Colon (tissue), 2 donors: ENCODE data around the gene SLC25A18.

ENCODE experiments used
- FAIRE-seq: peaks from 2 replicates; lab custom pipeline; 2012; peaks lifted over from hg19 to GRCh38; lab: Jason Lieb, UNC
- donor health status: control.
- donor health status: control.

The SLC25A18 gene

DNA sequence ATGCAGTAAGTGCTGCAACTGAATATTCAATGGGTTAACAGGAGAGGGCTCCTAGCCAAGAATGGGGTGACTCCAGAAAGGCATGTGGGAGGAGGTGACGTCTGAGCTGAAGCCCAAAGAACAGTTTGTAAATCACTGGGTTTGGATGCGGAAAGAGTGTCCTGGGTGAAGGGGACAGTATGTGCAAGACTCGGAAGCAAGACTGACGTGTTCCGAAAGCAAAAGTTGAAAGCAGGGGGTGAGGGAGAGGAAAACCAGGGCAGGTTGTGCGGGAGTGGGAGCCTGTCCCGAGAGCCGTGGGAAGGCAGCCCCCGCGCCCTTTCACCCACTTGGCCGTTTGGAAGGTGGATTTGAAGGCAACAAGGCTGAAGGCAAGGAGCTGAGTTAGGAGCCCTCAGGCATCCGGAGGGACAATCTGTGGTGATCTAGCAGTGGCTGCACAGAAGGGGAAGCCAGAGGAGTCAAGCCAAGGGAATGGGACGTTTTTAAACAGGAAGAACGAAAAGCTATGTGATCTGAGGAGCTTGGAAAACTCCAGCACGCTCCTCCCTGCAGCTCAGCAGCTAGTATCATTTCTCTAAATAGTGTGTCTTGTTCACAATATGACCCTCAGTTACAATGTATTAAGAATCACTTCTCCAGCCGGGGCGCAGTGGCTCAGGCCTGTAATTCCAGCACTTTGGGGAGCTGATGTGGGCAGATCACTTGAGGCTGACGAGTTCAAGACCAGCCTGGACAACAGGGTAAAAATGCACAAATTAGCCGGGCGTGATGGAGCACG is 7.7 kb downstream of the SLC25A18 start:
- FAIRE-seq, result no peak

DNA sequence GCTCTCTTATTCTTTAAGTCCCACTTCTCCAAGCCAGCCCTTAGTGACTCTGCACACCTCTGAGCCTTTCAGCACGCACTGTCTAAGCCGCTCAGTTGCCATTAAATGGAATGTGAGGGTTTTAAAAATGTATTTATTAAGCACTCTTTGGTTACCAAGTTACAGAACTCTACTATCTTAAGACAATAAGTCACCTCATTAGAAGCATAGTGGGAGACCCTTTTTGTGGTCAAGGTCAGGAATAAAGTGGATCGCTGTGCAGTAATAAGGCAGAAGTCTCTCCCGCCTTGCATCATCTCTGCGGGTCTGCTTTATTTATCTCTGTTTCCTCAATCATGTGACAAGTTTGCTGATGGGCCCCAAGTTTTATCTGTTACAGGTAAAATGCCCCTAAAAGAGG is 11.9 kb downstream of the SLC25A18 start:
- FAIRE-seq, result no peak

DNA sequence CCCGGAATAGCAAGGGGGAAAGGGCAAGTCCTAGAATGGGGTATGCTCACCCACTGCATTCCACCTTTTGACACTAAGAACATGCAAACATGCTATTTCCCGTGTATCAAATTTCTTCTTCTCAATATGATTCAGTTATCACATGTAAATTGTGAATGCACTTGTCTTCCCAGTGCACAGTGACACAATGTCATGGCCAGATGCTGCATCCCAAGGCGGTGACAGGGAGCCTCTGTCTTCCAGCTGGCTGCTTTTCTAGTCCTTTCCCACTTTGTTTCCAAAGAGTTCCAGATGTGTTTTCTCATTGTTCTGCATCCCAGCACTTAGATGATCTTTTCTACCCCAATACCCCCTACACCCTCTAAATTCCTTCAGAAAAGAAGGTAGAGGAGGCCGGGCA is 12.4 kb downstream of the SLC25A18 start:
- FAIRE-seq, result no peak

DNA sequence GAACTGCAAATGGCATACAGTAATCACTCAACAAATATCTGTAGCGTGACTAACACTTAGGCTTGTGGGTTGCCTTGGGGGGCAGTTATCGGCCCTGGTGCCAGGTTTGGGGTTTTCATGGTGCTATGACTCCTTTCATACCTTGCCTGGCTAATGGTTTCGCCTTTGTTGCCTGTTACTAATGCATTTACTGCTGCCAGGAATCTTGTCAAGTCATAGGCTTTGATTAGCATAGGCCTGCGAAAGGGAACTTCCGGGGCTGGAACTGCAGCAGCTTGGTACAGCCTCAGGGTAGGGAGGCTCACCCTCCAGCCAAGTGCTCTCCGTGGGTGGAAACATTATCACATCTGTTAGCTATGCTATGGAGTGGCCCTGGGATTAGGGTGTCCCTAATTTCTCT is 13.2 kb downstream of the SLC25A18 start:
- FAIRE-seq, result no peak

DNA sequence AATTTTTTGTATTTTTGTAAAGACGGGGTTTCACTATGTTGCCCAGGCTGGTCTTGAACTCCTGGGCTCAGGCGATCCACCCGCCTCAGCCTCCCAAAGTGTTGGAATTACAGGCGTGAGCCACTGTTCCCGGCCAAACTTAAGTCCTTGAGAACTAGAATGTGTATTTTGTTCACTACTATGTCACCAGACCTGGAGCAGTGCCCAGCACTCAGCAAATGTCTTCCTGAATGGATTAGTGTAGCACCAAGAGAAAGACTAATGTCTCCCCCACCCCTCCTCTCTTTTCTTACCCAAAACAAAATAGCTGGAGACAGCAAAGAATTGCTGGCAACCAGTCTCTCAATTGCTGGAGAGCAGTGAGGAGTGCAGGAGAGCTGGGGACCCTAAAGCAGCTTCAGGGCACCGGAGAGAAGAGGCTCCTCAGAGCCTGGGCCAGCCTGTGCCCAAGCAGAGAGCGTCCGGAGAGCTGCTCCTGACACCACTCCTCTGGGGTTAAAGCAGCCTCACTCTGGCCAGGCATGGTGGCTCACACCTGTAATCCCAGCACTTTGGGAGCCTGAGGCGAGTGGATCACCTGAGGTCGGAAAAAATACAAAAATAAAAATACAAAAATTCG is 14.9 kb downstream of the SLC25A18 start:
- no peak for FAIRE-seq

DNA sequence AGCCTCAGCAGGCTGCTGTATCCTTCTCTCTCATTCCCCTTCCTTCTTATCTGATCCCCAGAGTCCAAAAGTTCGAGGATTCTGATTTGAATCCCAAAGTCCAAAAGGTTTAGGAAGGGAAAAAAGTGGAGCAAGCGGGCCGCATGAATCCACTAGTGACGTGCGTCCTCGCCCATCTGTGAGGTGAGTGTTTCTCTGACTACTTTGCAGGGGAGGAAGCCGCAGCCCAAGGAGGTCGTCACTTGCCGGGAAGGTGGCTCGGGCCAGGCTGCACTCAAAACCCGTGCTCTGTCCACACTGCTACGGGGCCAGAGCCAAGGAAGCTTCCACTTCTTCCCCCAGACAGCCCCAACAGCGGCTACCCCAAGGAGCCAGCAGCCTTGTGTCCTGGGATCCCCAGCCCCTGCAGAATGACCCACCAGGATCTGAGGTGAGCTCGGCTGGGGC is 16.3 kb downstream of the SLC25A18 start:
- FAIRE-seq, result no peak

DNA sequence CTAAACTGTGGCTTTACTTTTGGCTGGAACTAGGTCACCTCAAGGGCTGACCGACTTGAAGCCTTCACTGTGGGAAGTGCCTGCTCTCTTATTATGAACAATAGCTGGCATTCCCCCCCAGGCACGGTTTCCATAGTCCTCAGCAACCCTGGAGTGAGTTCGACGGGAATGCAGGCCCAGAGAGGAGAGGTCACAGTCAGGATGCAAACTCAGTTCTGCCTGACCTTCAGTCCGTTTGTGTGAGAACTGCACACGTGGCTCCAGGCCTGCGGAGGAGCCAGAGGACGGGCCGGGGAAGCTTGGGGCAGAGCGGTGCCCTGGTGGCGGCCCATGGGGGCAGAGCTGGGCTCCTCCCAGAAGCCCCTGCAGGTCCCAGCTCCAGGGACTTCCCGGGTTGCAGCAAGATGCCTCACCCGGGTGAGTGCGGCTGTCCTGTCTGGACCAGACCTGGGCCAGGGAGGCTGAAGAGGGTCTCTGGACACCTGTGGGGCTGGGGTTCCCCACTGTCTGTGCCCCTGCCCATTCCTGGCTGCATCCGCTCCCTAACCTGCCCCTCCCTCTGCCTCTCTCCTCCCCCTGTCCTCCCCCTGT is 17.2 kb downstream of the SLC25A18 start:
- FAIRE-seq, result no peak

DNA sequence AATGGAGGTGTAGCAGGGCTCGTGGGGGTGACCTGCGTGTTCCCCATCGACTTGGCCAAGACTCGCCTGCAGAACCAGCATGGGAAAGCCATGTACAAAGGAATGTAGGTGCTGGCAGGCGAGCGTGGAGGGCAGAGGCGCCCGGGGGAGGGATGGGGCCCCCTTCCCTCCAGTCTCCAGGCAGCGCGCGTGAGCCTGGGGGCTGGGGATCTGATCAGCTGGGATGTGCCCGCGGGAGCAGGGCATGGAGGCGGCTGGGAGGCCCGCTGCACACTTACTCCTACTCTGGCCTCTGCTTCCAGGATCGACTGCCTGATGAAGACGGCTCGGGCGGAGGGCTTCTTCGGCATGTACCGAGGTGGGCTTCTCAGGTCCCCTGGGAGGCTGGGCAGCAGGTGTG is 17.8 kb downstream of the SLC25A18 start:
- FAIRE-seq, result no peak

DNA sequence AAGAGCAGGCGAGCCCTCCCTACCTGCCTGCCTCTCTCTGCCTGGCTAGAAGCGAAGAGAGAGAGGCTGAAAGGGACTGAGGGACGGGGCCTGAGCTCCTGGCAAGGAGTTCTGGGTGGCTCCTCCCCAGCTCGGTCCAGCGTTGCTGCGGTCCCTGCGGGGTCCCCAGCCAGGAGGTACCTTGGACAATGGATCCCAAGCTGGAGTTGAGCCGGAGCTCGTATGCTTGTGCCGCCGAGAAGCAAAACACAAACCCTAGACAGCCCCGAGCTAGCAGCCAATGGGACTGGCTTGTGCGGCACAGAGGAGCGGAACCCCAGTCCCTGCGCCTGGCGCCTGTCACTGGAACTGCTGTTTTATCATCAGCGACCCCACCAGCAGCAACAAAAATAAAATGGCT is 18.3 kb downstream of the SLC25A18 start:
- FAIRE-seq, result no peak

DNA sequence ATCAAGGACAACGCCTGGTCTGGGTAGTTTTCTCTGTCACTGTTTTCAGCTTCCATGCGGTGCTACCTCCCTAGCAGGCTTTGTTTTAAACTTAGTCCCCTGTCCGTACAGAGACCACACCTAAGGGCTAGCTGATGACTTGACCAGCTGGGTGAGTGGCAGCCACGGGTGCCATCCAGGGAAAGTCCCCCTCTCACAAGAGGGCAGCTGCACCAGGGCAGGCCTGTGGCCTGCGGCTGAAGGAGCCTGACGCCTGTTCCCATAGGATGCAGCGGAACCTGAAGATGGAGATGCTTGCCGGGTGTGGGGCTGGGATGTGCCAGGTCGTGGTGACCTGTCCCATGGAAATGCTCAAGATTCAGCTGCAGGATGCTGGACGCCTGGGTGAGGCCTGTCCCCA is 19.9 kb downstream of the SLC25A18 start:
- FAIRE-seq, result no peak

DNA sequence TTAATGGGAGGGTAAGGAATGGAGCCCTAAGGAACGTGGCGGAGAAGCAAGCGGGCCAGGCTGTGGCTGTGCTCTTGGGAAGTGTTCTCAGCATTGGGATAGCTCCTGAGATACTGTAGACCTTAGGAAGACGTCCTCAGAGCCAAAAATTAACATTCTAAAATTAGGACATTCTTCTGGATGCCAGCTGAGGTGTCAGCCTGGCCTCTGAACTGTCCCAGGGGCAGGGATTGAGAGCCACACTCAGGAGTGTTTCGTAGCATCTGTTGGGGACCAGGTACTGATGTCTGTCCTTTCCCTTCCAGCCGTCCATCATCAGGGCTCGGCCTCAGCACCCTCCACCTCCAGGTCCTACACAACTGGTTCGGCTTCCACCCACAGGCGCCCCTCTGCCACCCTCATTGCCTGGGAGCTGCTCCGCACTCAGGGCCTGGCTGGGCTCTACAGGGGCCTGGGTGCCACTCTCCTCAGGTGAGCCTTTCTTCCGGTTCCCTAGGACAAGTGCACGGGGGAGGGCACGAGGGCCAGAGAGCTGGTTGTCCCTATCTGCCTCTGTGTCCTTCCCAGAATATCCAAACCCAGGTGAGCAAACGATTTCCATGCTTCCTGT is 23.6 kb downstream of the SLC25A18 start:
- no peak for FAIRE-seq

DNA sequence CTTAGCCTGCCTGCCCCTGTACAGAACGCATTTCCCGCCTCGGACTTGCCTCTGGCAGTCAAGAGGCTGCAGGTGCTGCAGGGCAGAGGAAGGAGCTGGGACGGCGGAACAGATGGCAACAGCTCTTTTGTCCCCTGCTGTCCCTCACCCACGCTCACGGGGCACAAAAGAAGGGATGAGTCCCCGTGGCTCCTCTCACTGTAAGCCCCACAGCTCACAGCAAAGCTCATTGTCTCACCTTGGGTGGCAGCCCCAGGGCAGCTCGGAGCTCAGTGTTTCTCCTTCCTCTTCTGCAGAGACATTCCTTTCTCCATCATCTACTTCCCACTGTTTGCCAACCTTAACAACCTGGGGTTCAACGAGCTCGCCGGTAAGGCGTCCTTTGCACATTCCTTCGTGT is 24.3 kb downstream of the SLC25A18 start:
- no peak for FAIRE-seq

DNA sequence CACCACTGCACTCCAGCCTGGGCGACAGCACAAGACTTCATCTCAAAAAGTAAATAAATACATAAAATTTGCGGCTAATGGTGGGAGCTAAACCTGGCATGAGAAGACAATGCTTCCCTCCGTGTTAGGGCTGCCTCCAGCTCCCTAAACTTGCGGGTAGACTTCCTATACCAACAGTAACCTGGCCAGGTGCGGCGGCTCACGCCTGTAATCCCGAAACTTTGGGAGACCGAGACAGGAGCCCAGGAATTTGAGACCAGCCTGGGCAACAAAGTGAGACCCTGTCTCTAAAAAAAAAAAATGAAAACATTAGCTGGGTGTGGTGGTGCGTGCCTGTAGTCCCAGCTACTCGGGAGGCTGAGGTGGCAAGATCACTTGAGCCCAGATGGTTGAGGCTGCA is 25.3 kb downstream of the SLC25A18 start:
- FAIRE-seq, result no peak

DNA sequence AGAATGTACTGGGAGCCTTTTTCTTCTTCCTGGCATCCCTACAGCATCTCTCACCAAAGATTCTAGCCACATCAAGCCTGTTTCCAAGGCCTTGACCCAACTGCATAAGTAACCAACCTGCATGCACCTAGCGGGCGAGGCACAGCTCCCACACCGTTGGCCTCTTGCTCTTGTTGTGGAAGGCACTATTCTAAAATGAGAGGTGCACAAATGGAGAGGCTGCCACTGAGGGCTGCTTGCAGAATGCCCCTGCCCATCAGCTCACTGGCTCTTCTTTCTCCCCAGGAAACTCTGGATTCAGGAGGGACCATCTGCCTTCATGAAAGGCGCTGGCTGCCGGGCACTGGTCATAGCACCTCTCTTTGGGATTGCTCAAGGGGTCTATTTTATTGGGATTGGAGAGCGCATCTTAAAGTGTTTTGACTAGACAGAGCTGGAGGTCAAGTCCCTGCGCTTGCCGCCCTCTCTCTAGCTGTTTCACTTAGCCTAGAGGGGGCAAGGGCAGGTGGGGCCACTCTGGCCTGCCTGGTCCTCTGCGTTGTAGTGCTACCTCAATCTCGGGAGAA is 26.6 kb downstream of the SLC25A18 start:
- FAIRE-seq, result no peak

DNA sequence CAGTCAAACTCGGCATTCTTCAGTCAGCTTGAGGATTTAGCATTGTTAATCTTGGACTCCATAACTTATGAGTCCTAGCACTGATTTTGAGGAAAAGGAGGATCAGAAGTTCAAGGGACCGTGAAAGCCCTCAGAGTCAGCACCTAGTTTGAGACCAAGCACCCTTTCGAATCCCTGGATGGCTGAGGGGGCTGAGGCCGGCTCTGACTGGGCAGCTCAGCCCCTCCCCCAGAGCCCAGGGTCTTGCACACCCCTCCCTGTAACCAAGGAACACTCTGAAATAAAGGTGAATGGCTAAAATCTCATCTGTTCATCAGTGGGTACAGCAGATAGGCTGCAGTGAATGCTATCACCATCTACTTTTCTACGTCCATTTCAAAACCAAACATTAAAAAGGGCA is 27.3 kb downstream of the SLC25A18 start:
- FAIRE-seq, result no peak

DNA sequence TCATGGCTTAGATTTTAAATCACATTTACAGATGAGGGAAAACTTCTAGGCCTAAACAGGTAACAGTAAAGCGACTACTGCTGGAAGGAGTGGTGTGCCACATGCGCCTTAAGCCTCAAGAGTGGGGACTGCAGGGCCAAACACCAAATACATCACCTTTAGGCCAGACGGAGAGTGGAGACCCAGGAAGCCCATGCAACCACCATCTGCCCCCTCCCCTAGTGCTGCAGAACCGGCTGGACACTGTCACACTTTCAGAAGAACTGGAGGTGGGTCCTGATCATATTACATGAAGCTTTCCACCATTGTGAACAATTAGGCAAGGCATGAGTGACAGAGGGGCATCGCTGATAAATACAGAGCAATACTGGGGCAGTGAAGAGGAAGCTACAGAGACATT is 28.9 kb downstream of the SLC25A18 start:
- FAIRE-seq, result no peak

DNA sequence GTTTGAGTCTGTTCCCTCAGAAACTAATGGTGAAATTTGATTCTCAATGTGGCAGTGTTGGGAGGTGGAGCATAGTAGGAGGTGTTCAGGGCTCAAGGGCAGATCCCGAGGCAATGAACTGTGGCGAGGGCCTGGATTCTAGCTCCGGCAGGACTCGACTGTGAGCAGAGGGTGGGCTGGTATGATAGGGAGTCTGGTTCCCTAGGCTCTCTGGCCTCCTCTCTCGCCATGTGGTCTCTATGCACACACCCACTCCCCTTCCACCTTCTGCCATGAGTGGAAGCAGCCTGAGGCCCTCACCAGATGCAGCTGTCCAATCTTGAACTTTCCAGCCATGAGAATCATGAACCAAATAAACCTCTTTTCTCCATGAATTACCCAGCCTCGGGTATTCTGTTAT is 32.9 kb downstream of the SLC25A18 start:
- no peak for FAIRE-seq

DNA sequence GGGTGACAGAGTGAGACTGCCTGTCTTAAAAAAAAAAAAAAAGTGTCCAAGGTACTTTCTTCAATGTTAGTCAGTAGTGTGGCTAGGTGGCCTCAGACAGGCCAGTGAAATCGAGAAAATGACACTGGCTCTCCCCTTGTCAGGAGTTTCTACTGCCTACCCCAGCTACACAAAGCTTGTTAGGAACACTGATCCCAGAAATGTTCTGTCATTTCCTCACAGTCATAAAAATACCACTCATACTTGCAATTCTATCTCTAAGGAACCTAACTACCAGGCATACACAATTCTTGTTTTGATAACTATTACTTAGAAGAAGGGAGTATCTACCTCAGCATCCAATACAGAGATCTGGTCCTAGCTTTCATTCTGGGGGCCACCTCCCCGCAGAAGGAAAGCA is 33.9 kb downstream of the SLC25A18 start:
- no peak for FAIRE-seq

DNA sequence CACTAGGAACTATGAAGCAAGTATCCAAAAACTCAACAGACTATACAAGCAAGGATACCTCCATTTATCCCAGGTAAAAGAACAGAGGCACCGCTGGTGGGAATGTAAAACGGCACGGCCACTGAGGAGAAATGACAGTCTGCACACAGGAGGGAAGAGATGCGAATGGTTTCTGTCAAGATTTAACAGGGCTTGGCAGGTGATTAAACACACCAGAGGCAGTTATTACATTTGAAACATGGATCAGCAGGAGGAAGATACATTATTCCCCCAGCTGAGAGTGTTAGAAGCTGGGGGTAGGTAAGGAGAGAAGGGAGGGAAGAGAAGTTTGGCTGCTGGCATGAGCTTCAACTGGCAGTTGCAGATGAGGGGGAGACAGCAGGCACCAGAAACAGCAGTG is 35.0 kb downstream of the SLC25A18 start:
- FAIRE-seq, result no peak

DNA sequence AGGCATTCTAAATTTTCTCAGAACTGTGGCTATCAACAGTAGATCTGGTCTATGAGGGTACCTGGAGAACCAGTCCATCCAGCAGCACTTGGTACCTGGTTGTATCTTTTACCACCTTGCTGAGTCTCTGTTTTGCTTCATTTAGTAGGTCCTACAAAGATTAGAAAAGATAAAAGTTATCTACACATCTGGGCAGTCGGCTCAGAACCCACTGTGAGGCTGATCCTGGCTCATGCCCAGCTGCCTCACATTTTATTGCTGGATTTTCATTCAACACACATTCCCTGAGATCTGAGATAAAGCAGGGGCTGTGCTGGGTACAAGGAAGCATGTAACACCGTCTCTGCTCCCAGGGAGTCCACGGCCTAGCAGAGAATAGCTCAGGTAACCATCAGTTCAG is 37.7 kb downstream of the SLC25A18 start:
- FAIRE-seq, result no peak

DNA sequence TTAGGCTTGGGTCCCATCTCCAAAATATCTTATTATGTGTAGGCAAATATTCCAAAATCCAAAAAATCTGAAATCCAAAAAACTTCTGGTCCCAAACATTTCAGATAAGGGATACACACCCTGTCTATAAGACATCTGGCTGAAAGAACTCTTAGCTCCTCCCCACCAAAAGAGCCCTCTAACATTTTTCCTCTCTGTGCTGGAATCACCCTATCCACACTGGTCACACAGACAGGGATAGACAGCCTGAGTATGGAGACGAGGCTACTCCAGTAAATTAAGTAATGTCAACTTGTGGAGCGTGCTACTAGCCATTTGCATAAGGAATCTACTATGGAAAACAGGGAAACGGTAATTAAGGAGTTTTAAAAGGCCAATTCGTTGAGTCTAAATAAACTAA is 40.4 kb downstream of the SLC25A18 start:
- FAIRE-seq, result no peak

DNA sequence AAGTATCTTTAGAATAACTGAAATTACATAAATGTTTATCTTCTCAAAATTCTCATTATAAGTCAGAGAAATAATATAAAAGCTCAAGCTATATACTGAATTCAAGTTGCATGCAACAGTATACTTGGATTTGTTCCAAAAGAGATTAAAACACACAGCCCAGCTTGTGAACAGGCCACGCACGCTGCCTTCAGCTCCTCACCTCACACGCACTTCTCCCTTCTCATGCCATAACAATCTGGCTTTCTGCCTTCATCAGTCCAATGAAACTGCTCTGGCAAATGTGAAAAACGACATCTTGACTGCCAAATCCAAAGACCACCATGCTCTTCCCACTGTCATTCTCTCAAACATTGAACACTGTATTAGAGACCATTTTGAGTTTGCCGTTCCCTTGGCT is 43.2 kb downstream of the SLC25A18 start:
- no peak for FAIRE-seq
